IgD-negative memory B cell (primary cell): ENCODE results near the gene GBP1. TPM values are rescaled to one million over a fixed set of nuclear protein-coding genes. Genes with fewer than 3 reads are reported as not detected.
"Not testable (repeated sequence)": the region's sequence is repeated elsewhere in the genome, so short reads cannot be mapped to it uniquely, and the experiment has no call there.

ENCODE experiments used
- H3K27ac Mint-ChIP-seq, 3 donors: one replicate each; pipeline ENCODE4 v1.8.0; 2020 to 2022; ENCODE audit warnings: mild to moderate bottlenecking in 3 of 3, mixed read lengths in 3 of 3, moderate library complexity in 1 of 3
- H3K27me3 Mint-ChIP-seq: one replicate; pipeline ENCODE4 v1.8.0; 2021; ENCODE audit warnings: mixed read lengths
- H3K36me3 Mint-ChIP-seq: one replicate; pipeline ENCODE4 v1.8.0; 2020; ENCODE audit warnings: mild to moderate bottlenecking, mixed read lengths
- H3K4me1 Mint-ChIP-seq, 3 donors: one replicate each; pipeline ENCODE4 v1.8.0; 2020 to 2022; ENCODE audit warnings: mixed read lengths in 3 of 3, mild to moderate bottlenecking in 1 of 3
- H3K4me3 Mint-ChIP-seq, 4 donors: one replicate each; pipeline ENCODE4 v1.8.0; 2020 to 2022; ENCODE audit warnings: mild to moderate bottlenecking in 4 of 4, mixed read lengths in 4 of 4, moderate library complexity in 3 of 4
- H3K9me3 Mint-ChIP-seq, 3 donors: one replicate each; pipeline ENCODE4 v1.8.0; 2020 to 2021; ENCODE audit warnings: mixed read lengths in 3 of 3, mild to moderate bottlenecking in 1 of 3
- polyA plus RNA-seq: library from polyadenylated mRNA; unstranded; fragments of 300-500 nt; fragmentation: Illumina TruSeq; gene quantifications from one replicate; pipeline ENCODE4 v1.2.3, GENCODE V29; 2021

GBP1 gene
- polyA plus RNA-seq, 1 donor from 2014 or later = 9.3 TPM

DNA sequence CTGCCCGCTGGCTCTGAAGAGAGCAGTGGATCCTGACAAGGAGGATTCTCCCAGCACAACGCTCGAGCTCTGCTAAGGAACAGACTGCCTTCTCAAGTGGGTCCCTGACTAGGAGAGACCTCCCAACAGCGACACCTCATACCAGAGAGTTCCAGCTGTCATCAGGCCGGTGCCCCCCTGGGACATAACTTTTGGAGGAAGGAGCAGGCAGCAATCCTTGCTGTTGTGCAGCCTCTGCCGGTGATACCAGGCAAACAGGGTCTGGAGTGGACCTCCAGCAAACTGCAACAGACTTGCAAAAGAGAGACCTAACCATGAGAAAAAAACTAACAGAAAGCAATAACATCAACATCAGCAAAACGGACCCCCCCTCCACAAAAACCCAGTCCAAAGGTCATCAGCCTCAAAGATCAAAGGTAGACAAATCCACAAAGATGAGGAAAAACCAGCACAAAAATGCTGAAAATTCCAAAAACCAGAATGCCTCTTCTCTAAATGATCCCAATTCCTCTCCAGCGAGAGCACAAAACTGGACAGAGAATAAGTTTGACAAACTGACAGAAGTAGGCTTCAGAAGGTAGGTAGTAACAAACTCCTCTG is 7.6 kb upstream of the GBP1 start:
- H3K36me3 Mint-ChIP-seq, H3K9me3 Mint-ChIP-seq, H3K27me3 Mint-ChIP-seq, H3K4me1 Mint-ChIP-seq, H3K4me3 Mint-ChIP-seq: not testable (repeated sequence)
- H3K27ac Mint-ChIP-seq = peak overlapping the region in 1 of 3 donors; percentile 6

DNA sequence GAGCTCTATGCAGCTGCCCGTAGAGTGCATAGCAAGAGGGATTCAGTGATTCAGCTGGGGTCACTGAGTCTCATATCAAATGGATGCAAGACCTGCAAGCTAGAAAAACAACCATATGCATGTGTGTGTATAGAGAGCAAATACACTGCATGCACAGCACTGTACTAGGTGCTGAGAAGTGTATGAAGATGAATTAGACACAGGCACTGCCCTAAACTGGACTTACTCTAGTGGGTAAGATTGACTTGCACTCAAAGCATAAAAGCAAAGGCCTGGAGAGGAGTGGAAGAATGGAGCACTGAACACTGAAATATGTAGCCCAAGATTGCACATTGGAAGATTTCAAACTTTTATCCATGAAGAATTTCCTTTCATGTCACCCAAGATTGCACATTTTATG is 5.5 kb upstream of the GBP1 start:
- Mint-ChIP-seq H3K27me3 (no peaks in the 10 kb centered on the region), H3K4me1 (peaks cover 7 to 10% (median 7%) of the 10 kb centered on the region in 3 donors), H3K9me3 (peaks cover 0 to 8% (median 0%) of the 10 kb centered on the region in 3 donors), H3K27ac (peak overlapping the region in 1 of 3 donors; percentile 79), H3K4me3 (peak overlapping the region in 3 of 4 donors; percentile 73 to 96 (median 86)), H3K36me3 (peaks cover 8% of the 10 kb centered on the region)

DNA sequence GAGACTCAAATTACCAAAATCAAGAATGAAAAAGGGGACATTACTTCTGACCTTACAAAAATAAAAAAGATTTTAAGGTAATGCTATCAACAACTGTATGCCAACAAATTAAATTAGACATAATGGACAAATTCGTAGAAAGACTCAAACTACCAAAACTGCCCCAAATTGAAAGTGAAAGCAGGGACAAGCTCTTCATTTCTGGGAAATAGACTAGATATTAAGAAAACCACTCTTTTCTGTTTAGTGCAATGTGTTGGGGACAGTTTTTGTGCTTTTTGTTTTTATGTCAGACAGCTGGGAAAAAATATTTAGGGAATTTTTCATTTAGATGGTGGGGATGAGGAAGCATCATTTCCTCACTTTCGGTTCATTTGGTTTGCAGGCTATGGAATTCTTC is 4.9 kb upstream of the GBP1 start:
- Mint-ChIP-seq H3K4me1 (peaks cover 8 to 13% (median 12%) of the 10 kb centered on the region in 3 donors), H3K36me3 (peaks cover 8% of the 10 kb centered on the region), H3K27me3 (no peaks in the 10 kb centered on the region), H3K27ac (peak overlapping the region in 2 of 3 donors; percentile 10 to 79), H3K4me3 (peak overlapping the region; percentile 73 to 96 (median 83)), H3K9me3 (peaks cover 0 to 8% (median 0%) of the 10 kb centered on the region in 3 donors)

DNA sequence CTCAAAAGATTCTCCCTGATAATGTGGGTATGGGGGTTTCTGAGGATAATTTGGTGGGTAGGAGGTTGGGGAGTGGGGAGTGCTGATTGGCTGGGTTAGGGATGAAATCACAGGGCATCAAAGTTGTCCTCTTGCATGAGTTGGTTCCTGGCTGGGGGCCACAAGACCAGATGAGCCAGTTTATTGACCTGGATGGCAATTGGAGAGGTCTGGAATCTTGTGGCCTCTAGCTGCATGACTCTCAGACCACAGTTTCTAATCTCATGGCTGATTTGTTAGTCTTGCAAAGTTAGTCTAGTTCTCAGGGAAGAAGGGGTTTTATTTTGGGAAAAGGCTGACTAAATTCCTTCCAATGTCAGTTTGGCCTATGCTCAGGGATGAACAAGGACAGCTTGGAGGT is 3.3 kb upstream of the GBP1 start:
- Mint-ChIP-seq H3K36me3 (peaks cover 6% of the 10 kb centered on the region), H3K9me3 (no peaks in the 10 kb centered on the region), H3K27ac (no peak overlapping the region), H3K27me3 (no peaks in the 10 kb centered on the region), H3K4me3 (peak overlapping the region in 1 of 4 donors; percentile 13), H3K4me1 (peaks cover 19 to 27% (median 21%) of the 10 kb centered on the region in 3 donors)

DNA sequence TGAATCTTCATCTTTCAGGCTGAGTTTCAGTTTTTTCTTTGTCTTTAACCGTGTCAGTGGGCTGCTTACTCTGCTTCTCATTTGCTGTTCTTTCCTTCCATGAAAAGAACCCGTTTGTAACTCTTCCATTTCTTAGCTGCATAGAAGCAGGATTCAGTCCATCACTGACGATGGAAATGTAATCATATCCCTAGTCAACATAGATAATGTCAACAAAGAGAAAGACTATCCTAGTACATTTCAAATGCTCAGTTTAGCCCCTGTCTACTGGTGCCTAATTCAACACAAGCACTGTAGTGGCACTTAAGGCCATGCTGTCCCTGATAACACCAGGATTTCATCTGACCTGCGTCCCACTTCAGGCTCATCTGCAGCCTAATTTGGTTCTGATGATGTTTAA is 376 bp downstream of the GBP1 start:
- no peaks in the 10 kb centered on the region for H3K9me3 Mint-ChIP-seq
- H3K4me3 Mint-ChIP-seq = peak overlapping the region; percentile 82 to 95 (median 94)
- H3K36me3 Mint-ChIP-seq = peaks cover 5% of the 10 kb centered on the region
- peak overlapping the region; percentile 6 to 92 (median 67) for H3K27ac Mint-ChIP-seq
- H3K4me1 Mint-ChIP-seq = peaks cover 16 to 37% (median 32%) of the 10 kb centered on the region in 3 donors
- no peaks in the 10 kb centered on the region for H3K27me3 Mint-ChIP-seq

DNA sequence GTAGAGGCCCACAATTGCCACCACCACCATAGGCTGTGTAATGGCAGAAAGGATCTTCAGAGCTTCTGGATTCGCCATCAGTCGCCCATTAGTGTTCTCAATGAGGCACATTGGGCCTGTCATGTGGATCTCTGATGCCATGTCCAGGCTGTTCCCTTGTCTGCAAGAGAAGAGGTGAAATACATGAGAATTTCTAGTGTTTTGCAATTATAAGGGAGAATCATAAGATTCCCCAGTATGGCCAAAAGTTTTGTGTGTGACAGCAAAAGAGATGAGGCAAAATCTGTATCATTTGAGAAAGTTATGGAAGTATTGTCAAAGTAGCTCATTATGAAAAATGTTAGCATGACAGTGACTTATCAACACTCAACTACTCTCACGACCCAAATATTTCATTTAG is 1.9 kb downstream of the GBP1 start:
- no peak overlapping the region for H3K27ac Mint-ChIP-seq
- peaks cover 7% of the 10 kb centered on the region for H3K36me3 Mint-ChIP-seq
- no peaks in the 10 kb centered on the region for H3K9me3 Mint-ChIP-seq
- H3K27me3 Mint-ChIP-seq = no peaks in the 10 kb centered on the region
- H3K4me1 Mint-ChIP-seq = peaks cover 14 to 37% (median 30%) of the 10 kb centered on the region in 3 donors
- H3K4me3 Mint-ChIP-seq = peak overlapping the region in 3 of 4 donors; percentile 9 to 82 (median 46)

DNA sequence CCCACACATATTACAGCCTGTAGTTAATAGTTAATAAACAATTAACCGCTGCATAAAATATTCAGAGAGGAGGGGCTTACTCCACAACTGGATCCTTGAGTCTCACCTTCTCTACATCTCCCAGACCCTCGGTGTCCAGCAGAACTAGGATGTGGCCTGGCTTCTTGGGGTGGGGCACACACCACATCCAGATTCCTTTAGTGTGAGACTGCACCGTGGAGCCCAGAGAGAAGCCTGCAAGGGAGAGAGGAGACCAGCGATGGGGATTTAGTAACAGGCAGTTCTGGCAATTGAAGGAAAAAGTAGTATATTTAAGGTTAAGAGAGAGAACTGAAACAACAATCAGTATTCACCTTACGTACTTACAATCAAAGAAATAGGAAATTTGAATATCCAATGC is 4.9 kb downstream of the GBP1 start:
- H3K27me3 Mint-ChIP-seq = no peaks in the 10 kb centered on the region

DNA sequence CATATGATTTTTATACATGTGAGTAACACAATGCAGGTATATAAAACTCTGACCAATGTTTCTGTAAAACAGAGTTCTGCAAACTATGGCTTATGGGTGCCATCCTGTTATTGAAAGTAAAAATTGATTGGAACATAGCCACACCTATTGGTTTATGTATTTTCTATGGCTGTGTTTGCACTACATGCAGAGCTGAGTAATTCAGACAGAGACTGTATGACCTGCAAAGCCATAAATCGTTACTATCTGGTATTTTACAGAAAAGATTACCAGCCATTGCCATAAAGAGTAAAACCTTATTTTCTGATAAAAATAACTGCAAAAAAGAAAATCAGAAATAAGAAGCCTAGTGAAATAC is 13.1 kb downstream of the GBP1 start:
- H3K27me3 Mint-ChIP-seq = no peaks in the 10 kb centered on the region
- H3K4me1 Mint-ChIP-seq = peaks cover 0 to 1% (median 0%) of the 10 kb centered on the region in 3 donors
- peaks cover 17% of the 10 kb centered on the region for H3K36me3 Mint-ChIP-seq
- H3K4me3 Mint-ChIP-seq = no peak overlapping the region
- H3K9me3 Mint-ChIP-seq = no peaks in the 10 kb centered on the region
- H3K27ac Mint-ChIP-seq = no peak overlapping the region

More for the DNA sequence above, 4.9 kb downstream of the GBP1 start:
- peaks cover 12 to 32% (median 27%) of the 10 kb centered on the region in 3 donors for H3K4me1 Mint-ChIP-seq
- H3K27ac Mint-ChIP-seq = peak overlapping the region in 1 of 3 donors; percentile 64
- H3K36me3 Mint-ChIP-seq = peaks cover 9% of the 10 kb centered on the region
- no peaks in the 10 kb centered on the region for H3K9me3 Mint-ChIP-seq
- no peak overlapping the region for H3K4me3 Mint-ChIP-seq

DNA sequence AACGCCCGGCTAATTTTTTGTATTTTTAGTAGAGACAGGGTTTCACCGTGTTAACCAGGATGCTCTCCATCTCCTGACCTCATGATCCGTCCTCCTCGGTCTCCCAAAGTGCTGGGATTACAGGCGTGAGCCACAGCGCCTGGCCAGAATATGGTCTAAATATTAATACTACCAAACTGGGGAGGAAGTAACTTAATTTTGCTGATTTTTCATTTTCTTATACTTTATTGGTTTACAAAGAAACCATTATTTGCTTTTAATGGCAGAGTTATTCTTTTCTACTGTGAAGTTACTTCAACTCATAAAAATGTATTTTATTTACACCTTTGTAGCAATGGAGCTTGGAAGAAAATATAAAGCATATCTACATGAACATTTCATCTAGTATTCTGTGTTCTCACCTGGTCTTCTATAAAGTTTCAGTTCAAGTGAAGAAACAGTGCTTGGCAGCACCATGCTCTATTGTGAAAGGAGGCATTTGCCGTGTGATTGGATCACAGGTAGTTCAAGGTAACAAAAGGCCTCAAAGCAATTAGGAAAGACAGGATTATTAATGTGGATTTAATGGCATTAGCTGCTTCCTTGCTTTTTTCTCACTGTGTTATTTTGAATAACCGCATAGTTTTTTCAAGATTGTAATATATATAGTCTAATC is 13.6 kb downstream of the GBP1 start:
- Mint-ChIP-seq H3K9me3 (no peaks in the 10 kb centered on the region), H3K4me3 (no peak overlapping the region), H3K4me1 (peaks cover 0 to 1% (median 0%) of the 10 kb centered on the region in 3 donors), H3K36me3 (peaks cover 17% of the 10 kb centered on the region), H3K27me3 (no peaks in the 10 kb centered on the region), H3K27ac (no peak overlapping the region)

DNA sequence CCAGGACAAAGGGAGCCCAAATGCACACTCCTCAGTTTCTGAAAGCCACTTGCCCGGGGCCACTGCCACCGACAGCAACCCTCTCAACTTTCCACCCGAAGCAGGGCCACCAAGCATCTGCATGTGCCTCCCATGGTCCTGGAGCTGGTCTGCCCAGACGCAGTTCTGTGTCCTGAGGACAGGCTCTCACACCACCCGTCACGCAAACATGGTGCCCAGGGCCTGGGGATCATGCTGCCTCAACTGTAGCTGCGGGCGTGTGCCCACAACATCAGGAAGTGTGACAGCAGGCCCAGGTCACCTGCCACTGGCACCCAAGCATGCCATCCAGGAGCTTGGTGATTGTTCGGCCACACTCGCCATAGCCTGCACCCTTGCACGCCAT is 14.4 kb downstream of the GBP1 start:
- H3K4me1 Mint-ChIP-seq = peaks cover 0 to 1% (median 0%) of the 10 kb centered on the region in 3 donors
- H3K4me3 Mint-ChIP-seq = no peak overlapping the region
- no peaks in the 10 kb centered on the region for H3K27me3 Mint-ChIP-seq
- H3K9me3 Mint-ChIP-seq = no peaks in the 10 kb centered on the region
- H3K36me3 Mint-ChIP-seq = peaks cover 15% of the 10 kb centered on the region
- H3K27ac Mint-ChIP-seq = no peak overlapping the region

DNA sequence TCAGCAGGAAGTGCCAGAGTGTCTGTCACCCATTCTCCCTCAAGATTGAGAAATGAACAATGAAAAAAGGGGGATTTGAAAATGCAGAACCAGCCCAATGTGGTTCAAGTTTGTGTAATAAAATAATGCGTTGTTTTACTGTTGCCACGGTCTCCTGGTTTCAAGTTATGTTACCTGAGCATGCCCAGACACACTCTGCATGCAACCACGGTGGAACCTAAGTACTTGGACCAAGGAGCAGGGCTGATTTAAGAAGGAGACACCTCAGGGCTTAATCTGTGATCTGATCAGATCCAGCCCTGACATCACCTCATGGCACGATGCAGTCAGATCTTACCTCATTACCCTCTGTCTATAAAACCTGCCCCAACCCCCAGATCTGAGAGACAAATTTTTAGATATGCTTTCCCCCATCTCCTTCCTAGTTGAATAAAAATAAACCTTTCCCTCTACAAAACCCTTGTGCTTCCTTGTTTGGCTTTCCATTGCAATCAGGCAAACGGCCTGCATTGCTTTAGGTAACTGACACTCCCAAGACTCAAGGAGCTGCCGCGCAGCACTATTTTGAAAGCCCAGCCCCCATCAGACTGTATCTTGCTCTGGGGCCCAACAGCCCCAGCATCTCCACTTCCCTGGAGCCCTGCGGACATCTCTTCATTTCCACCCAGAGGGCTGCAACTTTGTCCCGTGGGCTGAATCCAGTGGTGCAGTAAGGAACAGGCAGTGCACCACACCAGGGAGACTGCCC is 14.9 kb downstream of the GBP1 start:
- not testable (repeated sequence) for H3K4me3 Mint-ChIP-seq, H3K4me1 Mint-ChIP-seq, H3K27ac Mint-ChIP-seq, H3K9me3 Mint-ChIP-seq, H3K27me3 Mint-ChIP-seq
- H3K36me3 Mint-ChIP-seq = peaks cover 15% of the 10 kb centered on the region

DNA sequence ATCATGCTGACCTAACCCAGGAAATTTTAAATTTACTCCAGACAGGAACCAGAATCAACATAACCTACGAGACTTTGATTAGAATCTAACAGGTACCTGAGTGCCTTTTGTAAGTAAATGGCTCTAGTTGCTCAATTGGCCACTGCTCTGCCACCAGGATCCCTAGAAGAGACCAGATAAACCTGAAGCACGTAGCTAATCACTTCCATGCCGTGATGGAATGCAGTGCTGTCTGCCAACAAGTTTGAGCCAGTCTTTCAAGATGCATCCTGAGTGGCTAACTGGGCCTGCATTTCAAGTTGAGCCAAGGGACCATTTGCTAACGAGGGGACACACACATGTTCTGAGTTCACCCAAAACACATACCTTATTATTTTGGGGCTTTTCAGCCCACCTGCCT is 15.8 kb downstream of the GBP1 start:
- not testable (repeated sequence) for H3K27ac Mint-ChIP-seq, H3K4me3 Mint-ChIP-seq, H3K4me1 Mint-ChIP-seq, H3K9me3 Mint-ChIP-seq, H3K27me3 Mint-ChIP-seq
- peaks cover 15% of the 10 kb centered on the region for H3K36me3 Mint-ChIP-seq

DNA sequence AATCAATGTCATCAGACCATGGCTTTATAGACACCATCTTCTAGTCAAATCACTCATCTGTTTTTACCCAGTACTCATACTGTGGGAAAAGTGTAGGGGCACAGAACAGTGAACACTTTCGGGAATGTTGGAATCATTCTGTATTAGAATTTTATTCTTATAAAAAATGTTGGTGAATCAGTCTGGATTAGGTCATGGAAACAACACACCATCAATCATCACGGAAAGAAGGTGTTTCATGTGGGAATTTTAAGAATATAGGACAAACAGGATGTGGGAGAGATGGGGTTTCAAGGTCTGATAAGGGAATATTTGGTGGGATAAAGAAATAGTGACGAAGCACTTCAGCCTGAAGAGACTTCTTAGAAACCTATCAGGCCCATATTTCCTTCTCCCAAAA is 17.3 kb downstream of the GBP1 start:
- Mint-ChIP-seq H3K4me1 (peaks cover 0 to 1% (median 0%) of the 10 kb centered on the region in 3 donors), H3K27me3 (no peaks in the 10 kb centered on the region), H3K4me3 (no peak overlapping the region), H3K36me3 (peaks cover 12% of the 10 kb centered on the region), H3K27ac (no peak overlapping the region), H3K9me3 (no peaks in the 10 kb centered on the region)

DNA sequence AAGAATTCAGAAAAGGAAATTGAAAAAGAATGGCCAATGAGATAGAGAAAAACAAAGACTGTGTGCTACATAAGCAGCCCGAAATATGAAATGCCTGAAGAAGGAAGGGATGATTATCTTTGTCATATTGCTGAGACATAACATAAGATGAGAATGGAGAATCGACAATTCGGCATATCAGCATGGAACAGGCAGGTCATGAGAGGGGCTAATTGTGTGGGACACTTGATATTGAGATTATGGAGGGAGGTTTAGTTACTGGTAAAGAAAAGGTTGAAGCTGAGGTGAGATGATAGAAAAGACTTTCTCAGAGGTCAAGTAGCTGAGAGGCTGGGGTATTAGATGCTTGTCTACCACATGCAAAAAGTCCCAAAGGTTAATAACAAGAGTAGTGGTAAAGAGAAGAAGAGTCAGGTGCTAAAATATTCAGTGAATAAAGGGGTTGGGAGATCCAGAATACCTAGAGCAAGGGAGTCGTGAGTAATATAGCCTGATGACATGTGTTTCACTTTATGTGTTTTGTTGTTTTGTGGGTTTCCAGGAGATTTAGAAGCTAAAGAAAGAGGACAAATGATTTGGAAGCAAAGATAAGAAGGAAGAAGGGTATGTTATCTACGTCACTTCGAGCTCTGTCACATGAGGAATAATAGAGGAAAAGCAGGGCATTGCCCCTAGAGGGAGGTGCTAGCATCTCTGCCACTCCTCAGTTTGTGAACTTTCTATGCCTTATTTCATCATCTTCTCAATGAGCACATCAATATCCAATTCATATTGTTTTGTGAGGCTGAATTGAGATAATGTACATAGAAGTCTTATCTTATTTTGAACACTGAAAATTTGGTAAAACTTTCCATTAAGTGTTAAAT is 18.5 kb downstream of the GBP1 start:
- peak overlapping the region in 1 of 4 donors; percentile 1 for H3K4me3 Mint-ChIP-seq
- not testable (repeated sequence) for H3K4me1 Mint-ChIP-seq, H3K27ac Mint-ChIP-seq, H3K9me3 Mint-ChIP-seq, H3K27me3 Mint-ChIP-seq
- H3K36me3 Mint-ChIP-seq = peaks cover 12% of the 10 kb centered on the region
